Loucy (cell line): Measurements from ENCODE around the gene TMEM126A.

Source experiments
- CTCF ChIP-seq: fragments of 200-600 bp; sonication (generic); conservative IDR thresholded peaks from 2 replicates; pipeline ENCODE4 v1.5.1; 2014; ENCODE audit warnings: mild to moderate bottlenecking, antibody characterized with exemption, low read length
- EZH2phosphoT487 ChIP-seq: fragments of 200-600 bp; IDR thresholded peaks from 2 replicates; pipeline ENCODE4 v1.6.1; 2018; ENCODE audit warnings: antibody characterized with exemption, mild to moderate bottlenecking, moderate library complexity, borderline replicate concordance

DNA sequence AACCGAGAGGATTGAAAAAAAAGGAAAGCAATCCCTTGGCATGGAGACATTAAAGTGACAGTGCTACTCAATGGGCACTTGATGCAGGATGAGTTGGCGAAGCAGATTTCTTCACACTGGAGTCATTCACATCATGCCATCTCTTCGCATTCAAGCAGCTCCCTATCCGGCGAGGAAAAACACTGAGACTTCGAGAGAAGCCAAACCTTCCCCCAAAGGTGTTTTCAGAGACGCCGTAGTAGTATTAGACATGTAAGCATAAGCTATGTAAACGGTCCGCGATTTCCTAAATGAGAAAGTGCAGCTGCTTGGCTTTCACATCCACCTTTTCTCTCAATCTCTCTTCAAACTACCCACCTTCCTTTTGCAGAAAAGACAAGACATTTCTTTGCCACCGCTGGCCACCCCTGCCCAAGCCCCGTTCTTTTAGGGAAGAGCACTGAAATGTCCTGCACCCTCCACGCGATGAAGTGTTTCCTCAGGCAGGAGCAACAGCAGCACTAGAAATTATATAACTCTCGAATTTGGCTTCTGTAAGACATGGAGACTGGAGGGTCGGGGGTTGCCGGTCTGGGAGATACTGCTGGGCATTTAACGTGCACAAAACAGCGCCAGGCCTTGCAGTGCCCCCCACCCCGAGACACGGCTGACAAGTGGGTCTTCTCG is 20.3 kb upstream of the TMEM126A start, which contains the start of gene DLG2:
- no peak for TF ChIP-seq CTCF
- TF ChIP-seq EZH2phosphoT487 = no peak
